ENCODE data around the gene RAPGEF5.

DNA sequence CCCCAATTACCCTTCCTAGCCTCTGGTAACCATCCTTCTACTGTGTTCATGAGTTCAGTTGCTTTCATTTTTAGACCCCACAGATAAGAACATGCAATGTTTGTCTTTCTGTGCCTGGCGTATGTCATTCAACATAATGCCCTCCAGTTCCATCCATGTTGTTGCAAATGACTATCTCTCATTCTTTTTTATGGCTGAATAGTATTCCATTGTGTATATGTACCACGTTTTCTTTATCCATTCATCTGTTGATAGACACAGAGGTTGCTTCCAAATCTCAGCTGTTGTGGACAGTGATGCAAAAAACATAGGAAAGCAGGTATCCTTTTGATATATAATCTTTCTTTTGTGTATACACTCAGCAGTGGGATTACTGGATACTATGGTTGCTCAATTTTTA, 51.2 kb downstream of the RAPGEF5 start:
- TF ChIP-seq, protein P1, sequence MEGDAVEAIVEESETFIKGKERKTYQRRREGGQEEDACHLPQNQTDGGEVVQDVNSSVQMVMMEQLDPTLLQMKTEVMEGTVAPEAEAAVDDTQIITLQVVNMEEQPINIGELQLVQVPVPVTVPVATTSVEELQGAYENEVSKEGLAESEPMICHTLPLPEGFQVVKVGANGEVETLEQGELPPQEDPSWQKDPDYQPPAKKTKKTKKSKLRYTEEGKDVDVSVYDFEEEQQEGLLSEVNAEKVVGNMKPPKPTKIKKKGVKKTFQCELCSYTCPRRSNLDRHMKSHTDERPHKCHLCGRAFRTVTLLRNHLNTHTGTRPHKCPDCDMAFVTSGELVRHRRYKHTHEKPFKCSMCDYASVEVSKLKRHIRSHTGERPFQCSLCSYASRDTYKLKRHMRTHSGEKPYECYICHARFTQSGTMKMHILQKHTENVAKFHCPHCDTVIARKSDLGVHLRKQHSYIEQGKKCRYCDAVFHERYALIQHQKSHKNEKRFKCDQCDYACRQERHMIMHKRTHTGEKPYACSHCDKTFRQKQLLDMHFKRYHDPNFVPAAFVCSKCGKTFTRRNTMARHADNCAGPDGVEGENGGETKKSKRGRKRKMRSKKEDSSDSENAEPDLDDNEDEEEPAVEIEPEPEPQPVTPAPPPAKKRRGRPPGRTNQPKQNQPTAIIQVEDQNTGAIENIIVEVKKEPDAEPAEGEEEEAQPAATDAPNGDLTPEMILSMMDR (IDR thresholded peaks at IDR 0.05): no peak
- TF ChIP-seq ZFX (IDR thresholded peaks at IDR 0.05; ENCODE audit: borderline replicate concordance): no peak

Data from 22Rv1 (cell line).